Measurements from ENCODE around the gene CABCOCO1. TPM values are rescaled to one million over a fixed set of nuclear protein-coding genes. Genes with fewer than 3 reads are reported as not detected.

The CABCOCO1 gene
- total RNA-seq, 1 donor from 2014 or later = 0.28 TPM

GRCh38 chr10:61801484-61801883, 138.8 kb downstream of the CABCOCO1 start:
- Mint-ChIP-seq H3K27ac (ENCODE audit: unreplicated experiment) (no peak overlapping the region), H3K4me1 (ENCODE audit: unreplicated experiment) (no peaks in the 10 kb centered on the region), H3K9me3 (ENCODE audit: unreplicated experiment) (no peaks in the 10 kb centered on the region), H3K36me3 (ENCODE audit: low read depth, unreplicated experiment) (no peaks in the 10 kb centered on the region), H3K4me3 (ENCODE audit: unreplicated experiment) (no peak overlapping the region), H3K27me3 (ENCODE audit: unreplicated experiment) (no peaks in the 10 kb centered on the region)
- DNase-seq (ENCODE audit: low spot score) = no peak
- TF ChIP-seq CTCF (IDR thresholded peaks at IDR 0.05; ENCODE audit: unreplicated experiment) = no peak

GRCh38 chr10:61803269-61803668, 140.5 kb downstream of the CABCOCO1 start:
- no peaks in the 10 kb centered on the region for H3K27me3 Mint-ChIP-seq (ENCODE audit: unreplicated experiment)
- H3K9me3 Mint-ChIP-seq (ENCODE audit: unreplicated experiment) = no peaks in the 10 kb centered on the region
- TF ChIP-seq CTCF (IDR thresholded peaks at IDR 0.05; ENCODE audit: unreplicated experiment) = no peak
- H3K27ac Mint-ChIP-seq (ENCODE audit: unreplicated experiment) = no peak overlapping the region
- H3K4me3 Mint-ChIP-seq (ENCODE audit: unreplicated experiment) = no peak overlapping the region
- H3K4me1 Mint-ChIP-seq (ENCODE audit: unreplicated experiment) = no peaks in the 10 kb centered on the region
- no peaks in the 10 kb centered on the region for H3K36me3 Mint-ChIP-seq (ENCODE audit: low read depth, unreplicated experiment)
- no peak for DNase-seq (ENCODE audit: low spot score)

- H3K4me3 Mint-ChIP-seq (ENCODE audit: unreplicated experiment) = no peak overlapping the region
- no peaks in the 10 kb centered on the region for H3K9me3 Mint-ChIP-seq (ENCODE audit: unreplicated experiment)
- H3K27me3 Mint-ChIP-seq (ENCODE audit: unreplicated experiment) = no peaks in the 10 kb centered on the region
- TF ChIP-seq CTCF (IDR thresholded peaks at IDR 0.05; ENCODE audit: unreplicated experiment) = no peak
- no peak overlapping the region for H3K27ac Mint-ChIP-seq (ENCODE audit: unreplicated experiment)
- DNase-seq (ENCODE audit: low spot score) = no peak
- no peaks in the 10 kb centered on the region for H3K36me3 Mint-ChIP-seq (ENCODE audit: low read depth, unreplicated experiment)
- H3K4me1 Mint-ChIP-seq (ENCODE audit: unreplicated experiment) = no peaks in the 10 kb centered on the region
Measured at GRCh38 chr10:61804414-61804813, 141.7 kb downstream of the CABCOCO1 start.

- TF ChIP-seq CTCF (IDR thresholded peaks at IDR 0.05; ENCODE audit: unreplicated experiment) = no peak
- Mint-ChIP-seq H3K4me3 (ENCODE audit: unreplicated experiment) (no peak overlapping the region), H3K9me3 (ENCODE audit: unreplicated experiment) (no peaks in the 10 kb centered on the region), H3K4me1 (ENCODE audit: unreplicated experiment) (no peaks in the 10 kb centered on the region), H3K36me3 (ENCODE audit: low read depth, unreplicated experiment) (no peaks in the 10 kb centered on the region), H3K27ac (ENCODE audit: unreplicated experiment) (no peak overlapping the region), H3K27me3 (ENCODE audit: unreplicated experiment) (no peaks in the 10 kb centered on the region)
- no peak for DNase-seq (ENCODE audit: low spot score)
Measured at GRCh38 chr10:61805091-61805490, 142.4 kb downstream of the CABCOCO1 start.

- no peak for DNase-seq (ENCODE audit: low spot score)
- Mint-ChIP-seq H3K4me3 (ENCODE audit: unreplicated experiment) (no peak overlapping the region), H3K9me3 (ENCODE audit: unreplicated experiment) (no peaks in the 10 kb centered on the region), H3K36me3 (ENCODE audit: low read depth, unreplicated experiment) (no peaks in the 10 kb centered on the region), H3K4me1 (ENCODE audit: unreplicated experiment) (no peaks in the 10 kb centered on the region), H3K27me3 (ENCODE audit: unreplicated experiment) (no peaks in the 10 kb centered on the region), H3K27ac (ENCODE audit: unreplicated experiment) (no peak overlapping the region)
- TF ChIP-seq CTCF (IDR thresholded peaks at IDR 0.05; ENCODE audit: unreplicated experiment) = no peak
Measured at GRCh38 chr10:61810263-61810662, 147.5 kb downstream of the CABCOCO1 start.

All from endothelial cell (in vitro differentiated cells).